Activated T-cell treated with anti-CD3 and anti-CD28 coated beads, Interleukin-2, amount 50 U/mL, for 48 hours (primary cell): ENCODE data around the gene ZRANB3.
"Not testable (repeated sequence)": the region's sequence is repeated elsewhere in the genome, so short reads cannot be mapped to it uniquely, and the experiment has no call there.

Experiments used
- DNase-seq, 2 experiments: peaks; one replicate each; pipeline ENCODE4 v3.0.0-alpha.2; 2020

Gene ZRANB3

DNA sequence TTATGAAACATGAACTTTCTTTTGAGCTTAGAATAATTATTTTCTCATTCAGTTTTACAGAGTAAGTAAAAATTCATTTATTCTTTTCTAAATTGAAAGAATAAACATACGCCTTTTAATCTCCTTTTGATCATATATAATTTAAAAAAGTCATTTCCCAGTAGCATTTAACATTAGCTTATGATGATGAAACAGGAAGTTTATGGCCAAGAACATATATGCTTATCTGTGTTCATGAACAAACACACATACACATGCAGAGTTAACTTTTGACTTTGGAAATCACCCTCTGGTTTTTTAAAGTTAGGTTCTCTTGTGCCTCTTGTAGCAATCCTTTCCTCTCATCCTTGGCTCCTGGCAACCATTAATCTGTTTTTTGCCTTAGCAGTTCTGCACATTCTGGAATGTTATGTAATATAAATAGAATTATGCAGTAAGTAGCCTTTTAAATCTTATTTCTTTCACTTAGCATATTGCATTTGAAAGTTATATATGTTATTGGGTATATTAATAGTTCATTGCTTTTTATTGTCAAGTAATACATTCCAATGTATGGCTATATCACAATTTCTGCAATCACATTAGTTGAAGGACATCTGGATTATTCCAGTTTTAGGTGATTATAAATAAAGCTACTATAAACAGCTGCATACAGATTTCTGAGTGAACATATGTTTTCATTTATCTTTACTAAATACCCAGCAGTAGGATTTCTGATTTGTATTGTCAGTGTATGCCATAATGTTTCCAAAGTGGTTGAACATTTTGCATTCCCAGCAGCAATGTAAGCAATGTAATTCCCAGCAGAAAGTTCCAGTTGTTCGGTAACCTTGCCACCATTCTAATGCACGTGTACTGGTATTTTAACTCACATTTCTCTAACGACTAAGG, 210.3 kb downstream of the ZRANB3 start:
- DNase-seq, result no peak

- no peak for DNase-seq
Observed at GRCh38 chr2:135318808-135319207, 212.2 kb downstream of the ZRANB3 start.

DNA sequence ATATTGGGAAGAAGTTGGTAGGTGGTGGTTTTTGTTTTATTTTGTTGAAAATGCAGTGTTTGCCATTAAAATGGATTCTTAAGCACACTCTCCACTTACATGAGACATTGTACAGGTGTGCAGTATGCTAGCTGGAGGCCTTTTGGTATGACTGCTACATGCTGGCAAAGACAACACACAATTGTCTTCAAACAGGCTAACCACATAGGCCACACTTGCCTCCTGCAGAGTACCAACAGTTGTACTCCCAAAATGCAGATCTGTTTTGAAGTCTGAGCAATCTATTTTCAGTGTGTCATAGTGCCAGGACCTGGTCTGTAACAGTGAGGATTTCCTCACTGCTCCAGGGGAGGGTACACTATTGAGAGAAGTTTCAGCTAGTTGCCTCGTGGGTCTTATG, 213.6 kb downstream of the ZRANB3 start:
- no peak for DNase-seq

DNA sequence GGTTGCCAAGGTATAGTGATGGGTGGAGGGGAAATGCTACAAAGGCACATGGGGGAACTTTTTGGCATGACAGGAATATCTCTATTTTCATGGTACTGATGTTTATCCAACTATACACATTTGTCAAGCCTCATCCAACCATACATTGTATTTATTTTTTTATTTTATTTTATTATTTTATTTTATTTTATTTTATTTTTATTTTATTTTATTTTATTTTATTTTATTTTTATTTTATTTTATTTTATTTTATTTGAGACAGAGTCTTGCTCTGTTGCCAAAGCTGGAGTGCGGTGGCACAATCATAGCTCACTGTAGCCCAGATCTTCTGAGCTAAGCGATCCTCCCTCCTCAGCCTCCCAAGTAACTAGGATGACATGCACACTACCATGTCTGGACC, 219.1 kb downstream of the ZRANB3 start:
- DNase-seq, result no peak

GRCh38 chr2:135311268-135311667, 219.8 kb downstream of the ZRANB3 start:
- DNase-seq, result no peak

GRCh38 chr2:135304694-135305093, 226.3 kb downstream of the ZRANB3 start:
- DNase-seq, result no peak

GRCh38 chr2:135299658-135300244, 231.3 kb downstream of the ZRANB3 start:
- DNase-seq, result no peak

- DNase-seq, result no peak
Observed at GRCh38 chr2:135299165-135299564, 231.9 kb downstream of the ZRANB3 start.

- DNase-seq, result not testable (repeated sequence)
Observed at GRCh38 chr2:135287121-135287520, 243.9 kb downstream of the ZRANB3 start.

GRCh38 chr2:135285391-135285790, 245.6 kb downstream of the ZRANB3 start:
- DNase-seq, result no peak

DNA sequence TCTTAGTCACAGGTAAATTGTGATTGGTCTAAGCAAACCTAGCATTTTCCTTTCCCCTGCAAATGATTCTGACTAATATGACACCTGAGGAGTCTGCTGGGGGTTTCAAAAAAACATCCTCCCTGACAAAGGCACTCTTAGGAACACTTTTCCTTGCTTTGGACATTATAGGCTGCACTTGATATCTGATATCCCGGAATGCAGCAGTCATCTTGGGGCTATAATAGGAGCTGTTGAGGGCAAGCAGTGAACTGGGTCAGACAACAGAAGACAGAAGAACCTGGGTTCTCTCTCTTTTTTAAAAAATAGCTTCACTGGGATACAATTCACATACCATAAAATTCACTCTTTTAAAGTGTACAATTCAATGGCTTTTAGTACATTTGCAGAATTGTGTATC, 249.6 kb downstream of the ZRANB3 start:
- DNase-seq, result no peak

GRCh38 chr2:135279209-135279608, 251.8 kb downstream of the ZRANB3 start:
- no peak for DNase-seq

DNA sequence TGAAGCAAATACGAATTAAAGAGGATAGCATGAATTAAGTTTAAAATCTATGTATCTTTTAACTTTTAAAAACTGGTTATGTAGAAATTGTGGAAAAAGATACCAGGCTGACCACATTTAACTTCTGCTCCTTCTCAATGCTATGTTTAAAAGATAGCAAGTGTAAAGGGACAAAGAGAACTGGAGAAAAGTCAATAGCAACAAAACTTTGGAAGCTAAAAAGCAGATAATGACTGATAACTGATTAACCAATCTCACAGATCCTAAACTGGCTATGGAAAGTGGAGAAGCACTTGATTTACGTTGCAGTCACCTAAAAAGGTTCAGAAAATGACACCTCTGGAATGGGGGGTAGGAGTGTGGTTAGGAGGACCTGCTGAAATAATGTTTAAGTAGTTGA, 254.5 kb downstream of the ZRANB3 start:
- no peak for DNase-seq

- DNase-seq, result no peak
Observed at GRCh38 chr2:135271006-135271405, 260.0 kb downstream of the ZRANB3 start.

DNA sequence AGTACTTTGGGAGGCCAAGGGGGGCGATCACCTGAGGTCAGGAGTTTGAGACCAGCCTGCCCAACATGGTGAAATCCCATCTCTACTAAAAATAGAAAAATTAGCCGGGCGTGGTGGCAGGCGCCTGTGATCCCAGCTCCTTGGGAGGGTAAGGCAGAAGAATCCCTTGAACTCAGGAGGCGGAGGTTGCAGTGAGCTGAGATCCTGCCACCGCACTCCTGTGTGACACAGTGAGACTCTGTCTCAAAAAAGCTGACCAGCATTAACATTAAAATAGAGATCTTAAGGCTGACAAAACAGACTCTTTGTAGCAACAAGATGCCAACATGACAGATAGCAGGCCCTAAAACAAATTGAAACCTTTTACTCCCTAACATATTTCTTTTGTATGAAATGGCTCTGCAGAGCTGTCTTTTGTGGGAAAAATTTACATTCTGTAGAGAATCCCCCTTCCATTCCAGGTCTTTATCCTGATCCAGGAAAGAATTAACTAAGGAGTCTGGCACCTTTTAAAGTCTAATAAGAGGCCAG, 265.0 kb downstream of the ZRANB3 start:
- DNase-seq, result no peak

DNA sequence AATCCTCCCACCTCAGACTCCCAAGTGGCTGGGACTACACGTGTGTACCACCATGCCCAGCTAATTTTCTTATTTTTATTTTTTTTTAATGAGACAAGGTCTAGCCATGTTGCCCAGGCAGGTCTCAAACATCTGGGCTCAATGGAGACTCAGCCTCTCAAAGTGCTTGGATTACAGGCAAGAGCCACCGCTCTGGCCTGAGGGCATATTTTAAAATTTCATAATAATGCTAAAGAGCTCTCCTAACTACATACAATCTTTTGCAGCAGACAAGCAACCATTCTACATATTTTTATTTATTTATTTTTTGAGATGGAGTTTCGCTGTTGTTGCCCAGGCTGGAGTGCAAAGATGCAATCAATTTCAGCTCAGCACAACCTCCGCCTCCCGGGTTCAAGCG, 271.9 kb downstream of the ZRANB3 start:
- DNase-seq, result no peak

DNA sequence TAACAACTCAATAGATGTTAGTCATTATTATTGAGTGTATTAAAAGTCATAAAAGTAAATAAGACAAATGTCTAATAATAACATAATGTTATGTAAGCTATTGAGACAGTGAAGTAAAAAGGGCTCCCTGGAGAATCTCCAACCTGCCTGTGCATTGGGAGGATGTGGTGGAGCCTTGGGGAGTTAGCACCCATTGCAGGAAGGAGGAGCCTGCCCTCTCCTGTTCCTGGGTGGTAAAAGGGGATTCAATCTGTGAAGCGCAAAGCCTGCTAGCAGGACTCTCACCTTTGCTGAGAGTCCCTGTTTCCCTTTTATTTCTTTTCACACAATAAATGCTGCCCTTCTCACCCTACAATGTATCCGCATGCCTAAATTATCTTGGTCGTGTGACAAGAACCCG, 272.8 kb downstream of the ZRANB3 start:
- DNase-seq, result no peak

DNA sequence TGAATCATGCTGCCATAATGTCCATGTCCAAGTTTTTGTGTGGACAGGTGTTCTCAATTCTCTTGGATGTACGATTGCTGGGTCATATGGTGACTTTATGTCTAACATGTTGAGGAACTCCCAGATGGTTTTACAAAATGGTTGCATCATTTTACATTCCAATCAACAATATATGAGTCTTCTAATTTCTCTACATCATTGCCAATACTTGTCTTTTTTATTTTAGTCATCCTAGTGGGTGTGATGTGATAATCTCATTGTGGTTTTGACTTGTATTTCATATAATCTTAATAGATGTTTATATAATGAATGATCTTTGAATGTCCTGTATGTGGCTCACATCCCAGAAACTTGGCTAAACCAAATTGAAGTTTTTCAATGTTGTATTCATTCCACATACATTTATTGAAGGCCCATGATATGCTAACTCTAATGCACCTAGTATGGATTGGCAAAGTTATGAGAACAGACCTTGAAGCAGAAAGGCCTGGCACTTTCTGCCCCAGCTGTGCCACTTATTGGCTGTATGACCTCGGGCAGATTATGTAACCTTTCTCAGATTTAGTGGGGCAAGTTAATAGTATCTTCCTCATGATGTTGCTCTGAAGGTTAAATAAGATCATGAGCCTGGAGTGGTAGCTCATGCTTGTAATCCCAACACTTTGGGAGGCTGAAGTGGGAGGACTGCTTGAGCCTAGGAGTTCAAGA, 273.5 kb downstream of the ZRANB3 start:
- no peak for DNase-seq

- no peak for DNase-seq
Observed at GRCh38 chr2:135256531-135257260, 274.3 kb downstream of the ZRANB3 start.

- no peak for DNase-seq
Observed at GRCh38 chr2:135255208-135255607, 275.8 kb downstream of the ZRANB3 start.

DNA sequence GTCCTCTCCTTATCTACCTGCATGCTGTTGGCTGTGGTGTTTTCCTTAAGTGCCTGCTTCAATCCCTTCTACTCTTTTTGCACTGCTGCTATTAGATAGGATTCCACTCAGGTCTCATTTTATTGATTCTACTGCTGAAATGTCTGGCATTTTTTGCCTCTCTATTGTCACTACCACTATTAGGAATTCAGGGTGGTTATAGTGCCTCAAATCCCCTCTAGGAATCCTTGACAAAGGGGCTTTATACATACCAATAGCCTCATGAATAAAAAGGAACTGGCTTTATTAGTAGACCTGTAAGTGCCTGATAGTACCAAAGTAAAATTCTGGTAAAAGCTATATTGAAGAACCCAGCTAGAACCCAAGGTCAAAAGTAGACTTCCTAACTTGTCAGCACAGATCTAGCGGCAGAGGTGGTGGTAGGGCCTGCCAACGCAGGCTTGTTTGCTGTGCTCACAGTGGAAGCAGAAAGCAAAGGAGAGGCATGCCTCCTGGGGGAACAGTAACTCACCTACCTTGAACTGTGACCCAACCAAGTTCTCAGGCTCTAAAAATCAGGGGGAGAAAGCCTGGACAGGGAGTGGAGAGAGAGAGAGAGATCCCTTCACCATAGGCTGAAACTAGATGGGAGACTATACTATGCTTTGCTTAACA, 278.1 kb downstream of the ZRANB3 start:
- DNase-seq, result no peak

DNA sequence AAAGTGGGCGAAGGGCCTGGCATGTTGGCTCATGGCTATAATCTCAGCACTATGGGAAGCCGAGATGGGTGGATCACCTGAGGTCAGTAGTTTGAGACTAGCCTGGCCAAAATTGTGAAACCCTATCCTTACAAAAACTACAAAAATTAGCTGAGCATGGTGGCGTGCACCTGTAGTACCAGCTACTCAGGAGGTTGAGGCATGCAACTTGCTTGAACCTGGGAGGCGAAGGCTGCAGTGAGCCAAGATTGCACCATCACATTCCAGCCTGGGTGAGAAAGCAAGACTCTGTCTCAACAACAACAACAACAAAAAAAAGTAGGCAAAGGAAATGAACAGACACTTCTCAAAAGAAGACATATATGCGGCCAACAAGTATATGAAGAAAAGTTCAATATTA, 282.4 kb downstream of the ZRANB3 start:
- DNase-seq, result no peak
